OCI-LY3 (cell line): ENCODE results near the gene AP1G1.

ENCODE experiments used
- H2AFZ ChIP-seq: fragments of 200-600, 300-600 bp; shearing (Covaris generic); 2 replicates; pipeline ENCODE4 v1.6.0; 2014; ENCODE audit warnings: antibody characterized with exemption, low read depth, low read length
- H3K27ac ChIP-seq: fragments of 200-600, 300-600 bp; sonication (generic); 2 replicates; pipeline ENCODE4 v1.5.1; 2014; ENCODE audit warnings: mild to moderate bottlenecking, low read length, moderate library complexity, mixed read lengths
- H3K27me3 ChIP-seq: fragments of 200-600, 300-600 bp; sonication (generic); 2 replicates; pipeline ENCODE4 v1.6.1; 2014; ENCODE audit warnings: low read depth, low read length, mixed read lengths
- H3K36me3 ChIP-seq: fragments of 200-600, 300-600 bp; sonication (generic); replicated peaks from 2 replicates; pipeline ENCODE3; 2014; ENCODE audit warnings: low read depth, low read length, mixed read lengths
- H3K4me1 ChIP-seq: fragments of 300-600, 200-600 bp; sonication (generic); 2 replicates; pipeline ENCODE4 v1.6.1; 2014; ENCODE audit warnings: low read length, mixed read lengths
- H3K4me2 ChIP-seq: fragments of 200-600, 300-600 bp; sonication (generic); 2 replicates; pipeline ENCODE4 v1.6.1; 2014; ENCODE audit warnings: low read length, mixed read lengths
- H3K4me3 ChIP-seq: fragments of 300-600, 200-600 bp; sonication (generic); 2 replicates; pipeline ENCODE4 v1.5.1; 2014; ENCODE audit warnings: antibody characterized with exemption, mild to moderate bottlenecking, low read length, moderate library complexity
- H3K79me2 ChIP-seq: fragments of 300-600, 200-600 bp; shearing (Covaris generic); 2 replicates; pipeline ENCODE4 v1.6.1; 2014; ENCODE audit warnings: mild to moderate bottlenecking, low read length, mixed read lengths
- H3K9ac ChIP-seq: fragments of 300-600, 200-600 bp; shearing (Covaris generic); 2 replicates; pipeline ENCODE4 v1.6.0; 2014; ENCODE audit warnings: mild to moderate bottlenecking, low read length, moderate library complexity
- H3K9me3 ChIP-seq: fragments of 200-600, 300-600 bp; shearing (Covaris generic); 2 replicates; pipeline ENCODE4 v1.6.1; 2014; ENCODE audit warnings: low read length, mixed read lengths; ENCODE audit not compliant: insufficient read depth
- H4K20me1 ChIP-seq: fragments of 200-600, 300-600 bp; sonication (generic); 2 replicates; pipeline ENCODE4 v1.6.1; 2016; ENCODE audit warnings: low read length, mixed read lengths; ENCODE audit not compliant: insufficient read depth
- CTCF ChIP-seq: fragments of 200-600, 300-600 bp; sonication (generic); IDR thresholded peaks from 2 replicates; pipeline ENCODE4 v1.5.1; 2014; ENCODE audit warnings: antibody characterized with exemption, low read length, low read depth
- EZH2phosphoT487 ChIP-seq: fragments of 200-600 bp; shearing (Covaris generic); IDR thresholded peaks from 2 replicates; pipeline ENCODE4 v1.6.1; 2018; ENCODE audit warnings: antibody characterized with exemption, mixed run types, low read depth

The AP1G1 gene

GRCh38 chr16:71707199-71707598 is 101.4 kb downstream of the AP1G1 start:
- H2AFZ ChIP-seq: no peak overlapping the region
- no peak overlapping the region for H3K4me2 ChIP-seq
- no peaks in the 10 kb centered on the region for H3K27me3 ChIP-seq
- H3K79me2 ChIP-seq: no peaks in the 10 kb centered on the region
- H3K4me3 ChIP-seq: no peak overlapping the region
- no peak for TF ChIP-seq CTCF
- H3K9me3 ChIP-seq: no peaks in the 10 kb centered on the region
- H3K27ac ChIP-seq: no peak overlapping the region
- H3K9ac ChIP-seq: no peak overlapping the region
- H4K20me1 ChIP-seq: no peaks in the 10 kb centered on the region
- peaks cover 5% of the 10 kb centered on the region; the same call in 1 of the 2 replicates for H3K4me1 ChIP-seq
- H3K36me3 ChIP-seq: peaks cover 2% of the 10 kb centered on the region

GRCh38 chr16:71706046-71706445 is 102.6 kb downstream of the AP1G1 start:
- H2AFZ ChIP-seq: no peak overlapping the region
- no peak overlapping the region for H3K9ac ChIP-seq
- no peaks in the 10 kb centered on the region for H3K27me3 ChIP-seq
- TF ChIP-seq CTCF (no peak), EZH2phosphoT487 (no peak)
- no peaks in the 10 kb centered on the region for H3K9me3 ChIP-seq
- no peak overlapping the region for H3K4me2 ChIP-seq
- peaks cover 4% of the 10 kb centered on the region for H3K36me3 ChIP-seq
- H3K79me2 ChIP-seq: no peaks in the 10 kb centered on the region
- no peak overlapping the region for H3K4me3 ChIP-seq
- no peak overlapping the region for H3K27ac ChIP-seq
- H4K20me1 ChIP-seq: no peaks in the 10 kb centered on the region
- H3K4me1 ChIP-seq: peaks cover 5% of the 10 kb centered on the region; the same call in 1 of the 2 replicates

- H4K20me1 ChIP-seq: no peaks in the 10 kb centered on the region
- H2AFZ ChIP-seq: no peak overlapping the region
- no peaks in the 10 kb centered on the region for H3K9me3 ChIP-seq
- H3K27me3 ChIP-seq: no peaks in the 10 kb centered on the region
- no peak for TF ChIP-seq CTCF
- no peak for TF ChIP-seq EZH2phosphoT487
- no peak overlapping the region for H3K4me3 ChIP-seq
- H3K4me2 ChIP-seq: no peak overlapping the region
- peaks cover 4% of the 10 kb centered on the region for H3K36me3 ChIP-seq
- H3K9ac ChIP-seq: no peak overlapping the region
- H3K27ac ChIP-seq: no peak overlapping the region
- H3K4me1 ChIP-seq: peaks cover 18% of the 10 kb centered on the region
- H3K79me2 ChIP-seq: no peaks in the 10 kb centered on the region
Observed at GRCh38 chr16:71703333-71703732, 105.3 kb downstream of the AP1G1 start.

DNA sequence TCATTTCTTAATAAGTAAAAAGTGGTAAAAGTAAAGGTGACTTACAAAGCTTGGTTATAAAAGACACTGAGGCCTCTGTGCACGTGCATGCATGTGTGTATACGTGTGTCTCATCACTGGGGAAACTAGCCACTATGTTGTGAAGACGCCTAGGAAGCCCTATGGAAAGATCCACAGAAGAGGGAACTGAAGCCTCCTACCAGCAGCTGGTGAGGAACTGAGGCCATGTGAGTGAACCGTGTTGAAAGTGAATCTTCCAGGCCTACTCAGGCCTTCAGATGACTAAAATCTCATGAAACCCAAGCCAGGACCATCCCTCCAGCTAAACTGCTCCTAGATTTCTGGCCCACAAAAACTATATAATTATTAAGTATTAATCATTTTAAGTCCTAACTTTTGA is 107.8 kb downstream of the AP1G1 start:
- H3K4me3 ChIP-seq: no peak overlapping the region
- H3K36me3 ChIP-seq: peaks cover 4% of the 10 kb centered on the region
- no peak overlapping the region for H2AFZ ChIP-seq
- TF ChIP-seq EZH2phosphoT487: no peak
- no peak for TF ChIP-seq CTCF
- no peaks in the 10 kb centered on the region for H4K20me1 ChIP-seq
- no peak overlapping the region for H3K9ac ChIP-seq
- H3K9me3 ChIP-seq: no peaks in the 10 kb centered on the region
- H3K4me1 ChIP-seq: peaks cover 18% of the 10 kb centered on the region
- no peaks in the 10 kb centered on the region for H3K27me3 ChIP-seq
- H3K79me2 ChIP-seq: no peaks in the 10 kb centered on the region
- 0 out of 2 replicates have a peak overlapping the region, but pooled peaks have one; percentile 16 for H3K27ac ChIP-seq
- no peak overlapping the region; the same call in 1 of the 2 replicates for H3K4me2 ChIP-seq
